SK-N-SH treated with all-trans-retinoic acid at 6 μM for 48 hours (cell line): ENCODE results near the gene COL6A2.

Source experiments
- ARNTL ChIP-seq: fragments of 450-650 bp; formaldehyde crosslinking; IDR thresholded peaks from 2 replicates; pipeline ENCODE4 v1.5.0; 2020; ENCODE audit warnings: low read depth, mild to moderate bottlenecking, moderate library complexity, borderline replicate concordance
- CREB5 ChIP-seq: fragments of 250-450 bp; sonication (Bioruptor Pico); IDR thresholded peaks from 2 replicates; pipeline ENCODE4 v1.5.1; 2020; ENCODE audit warnings: low read depth, mild to moderate bottlenecking, moderate library complexity
- TOX ChIP-seq: fragments of 250-450 bp; sonication (Bioruptor Pico); IDR thresholded peaks from 2 replicates; pipeline ENCODE4 v1.8.0; 2021; ENCODE audit warnings: mild to moderate bottlenecking, moderate library complexity, borderline replicate concordance
- ZNF70 ChIP-seq: fragments of 450-650 bp; formaldehyde crosslinking; IDR thresholded peaks from 2 replicates; pipeline ENCODE4 v1.5.0; 2020; ENCODE audit warnings: mild to moderate bottlenecking, moderate library complexity
- TF ChIP-seq, protein P1 (sequence below): fragments of 250-450 bp; sonication (Bioruptor Pico); IDR thresholded peaks from 2 replicates; pipeline ENCODE4 v1.8.0; 2020; ENCODE audit warnings: mild to moderate bottlenecking, moderate library complexity, borderline replicate concordance

GRCh38 chr21:46144464-46145070, 46.7 kb downstream of the COL6A2 start:
- TF ChIP-seq ARNTL (no peak), ZNF70 (CRISPR knock-in tag) (no peak), TOX (CRISPR knock-in tag) (no peak), CREB5 (no peak)
- TF ChIP-seq, protein P1, sequence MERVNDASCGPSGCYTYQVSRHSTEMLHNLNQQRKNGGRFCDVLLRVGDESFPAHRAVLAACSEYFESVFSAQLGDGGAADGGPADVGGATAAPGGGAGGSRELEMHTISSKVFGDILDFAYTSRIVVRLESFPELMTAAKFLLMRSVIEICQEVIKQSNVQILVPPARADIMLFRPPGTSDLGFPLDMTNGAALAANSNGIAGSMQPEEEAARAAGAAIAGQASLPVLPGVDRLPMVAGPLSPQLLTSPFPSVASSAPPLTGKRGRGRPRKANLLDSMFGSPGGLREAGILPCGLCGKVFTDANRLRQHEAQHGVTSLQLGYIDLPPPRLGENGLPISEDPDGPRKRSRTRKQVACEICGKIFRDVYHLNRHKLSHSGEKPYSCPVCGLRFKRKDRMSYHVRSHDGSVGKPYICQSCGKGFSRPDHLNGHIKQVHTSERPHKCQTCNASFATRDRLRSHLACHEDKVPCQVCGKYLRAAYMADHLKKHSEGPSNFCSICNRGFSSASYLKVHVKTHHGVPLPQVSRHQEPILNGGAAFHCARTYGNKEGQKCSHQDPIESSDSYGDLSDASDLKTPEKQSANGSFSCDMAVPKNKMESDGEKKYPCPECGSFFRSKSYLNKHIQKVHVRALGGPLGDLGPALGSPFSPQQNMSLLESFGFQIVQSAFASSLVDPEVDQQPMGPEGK (CRISPR knock-in tag), result no peak
